ENCODE results near the gene FCHSD2. TPM values are rescaled to one million over a fixed set of nuclear protein-coding genes. Genes with fewer than 3 reads are reported as not detected.
A peak's percentile ranks its signal among the peaks of the same experiment; 100 is the strongest.

The FCHSD2 gene
- total and polyA plus RNA-seq, 2 of the 13 experiments (the other 11 are each of a cell fraction or from before 2014, with no cell fraction given): 20.5 to 24.8 TPM

DNA sequence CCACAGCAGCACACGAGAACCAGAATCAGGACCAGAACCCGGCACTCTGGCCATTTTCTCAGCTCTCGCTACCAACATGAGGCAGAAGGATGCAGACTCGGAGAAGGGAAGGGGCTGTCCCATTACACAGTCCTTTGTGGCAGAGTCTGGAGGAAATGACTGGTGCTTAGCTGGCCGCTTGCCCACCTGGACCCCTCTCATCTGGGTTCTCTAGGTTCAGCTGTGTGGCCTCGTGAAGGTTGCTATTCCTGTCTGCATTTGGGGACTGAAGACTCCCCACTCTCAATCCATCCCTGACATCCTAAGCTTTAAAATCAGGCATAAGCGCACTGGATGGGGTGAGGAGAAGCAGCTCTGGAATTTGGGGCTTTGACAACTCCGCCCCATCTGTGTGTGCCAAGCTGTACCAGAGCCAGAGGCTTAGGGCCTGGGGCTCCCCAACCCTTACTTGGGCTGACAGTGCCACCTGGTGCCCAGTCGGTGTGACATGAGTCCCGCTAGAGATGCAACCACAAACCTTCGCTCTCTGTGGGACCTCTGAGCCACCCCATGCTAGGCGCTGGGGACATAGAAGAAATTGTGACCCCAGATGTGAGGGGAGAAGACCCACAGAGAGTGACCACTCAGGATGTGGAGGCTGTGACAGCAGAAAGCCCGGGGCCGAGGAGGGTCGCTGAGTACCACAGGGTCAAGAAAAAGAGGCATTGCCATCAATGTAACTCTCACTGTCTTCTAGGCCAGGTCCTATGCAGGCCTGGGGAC, 35.8 kb upstream of the FCHSD2 start (continued):
- TF ChIP-seq ZNF746 (CRISPR knock-in tag; IDR thresholded peaks at IDR 0.05) (no peak), ZNF792 (CRISPR knock-in tag; IDR thresholded peaks at IDR 0.05) (0 out of 2 replicates have a peak, but pooled peaks have one; percentile 34), ZEB1 (IDR thresholded peaks at IDR 0.05; ENCODE audit: insufficient replicate concordance, low read depth) (no peak), RXRB (CRISPR knock-in tag; IDR thresholded peaks at IDR 0.05; ENCODE audit: borderline replicate concordance) (no peak; the same call in 1 of the 2 replicates), NFE2L1 (CRISPR knock-in tag; IDR thresholded peaks at IDR 0.05; ENCODE audit: borderline replicate concordance) (no peak), SRY (CRISPR knock-in tag; IDR thresholded peaks at IDR 0.05) (0 out of 2 replicates have a peak, but pooled peaks have one; percentile 58), ZNF543 (CRISPR knock-in tag; IDR thresholded peaks at IDR 0.05) (no peak), ZNF564 (CRISPR knock-in tag; IDR thresholded peaks at IDR 0.05) (no peak), KAT8 (CRISPR knock-in tag; IDR thresholded peaks at IDR 0.05) (0 out of 2 replicates have a peak, but pooled peaks have one; percentile 19), IRX3 (CRISPR knock-in tag; IDR thresholded peaks at IDR 0.05; ENCODE audit: borderline replicate concordance, low read depth) (no peak), ZNF841 (CRISPR knock-in tag; IDR thresholded peaks at IDR 0.05; ENCODE audit: borderline replicate concordance) (no peak), ZNF563 (CRISPR knock-in tag; IDR thresholded peaks at IDR 0.05) (no peak), ZNF562 (CRISPR knock-in tag; IDR thresholded peaks at IDR 0.05; ENCODE audit: borderline replicate concordance) (no peak), ZMAT3 (CRISPR knock-in tag; conservative IDR thresholded peaks at IDR 0.05) (no peak), SPEN (CRISPR knock-in tag; IDR thresholded peaks at IDR 0.05; ENCODE audit: low read depth) (0 out of 2 replicates have a peak, but pooled peaks have one; percentile 38), HNRNPH1 (optimal IDR thresholded peaks at IDR 0.05; ENCODE audit: low read depth, low read length) (no peak), RFXAP (CRISPR knock-in tag; IDR thresholded peaks at IDR 0.05; ENCODE audit: borderline replicate concordance) (no peak), MAX (IDR thresholded peaks at IDR 0.05) (no peak; the same call in 1 of the 2 replicates), ZSCAN30 (CRISPR knock-in tag; IDR thresholded peaks at IDR 0.05) (no peak), THAP7 (CRISPR knock-in tag; IDR thresholded peaks at IDR 0.05) (no peak), ZNF878 (CRISPR knock-in tag; IDR thresholded peaks at IDR 0.05) (no peak), ARNTL (CRISPR knock-in tag; IDR thresholded peaks at IDR 0.05) (no peak), ZNF660 (CRISPR knock-in tag; IDR thresholded peaks at IDR 0.05; ENCODE audit: borderline replicate concordance, low read depth) (no peak), ATF4 (CRISPR knock-in tag; IDR thresholded peaks at IDR 0.05) (no peak), MAZ (IDR thresholded peaks at IDR 0.05; ENCODE audit: borderline replicate concordance, low read depth, low read length) (no peak), MAZ (CRISPR knock-in tag; IDR thresholded peaks at IDR 0.05; ENCODE audit: low read depth) (no peak)
- TF ChIP-seq, protein P1, sequence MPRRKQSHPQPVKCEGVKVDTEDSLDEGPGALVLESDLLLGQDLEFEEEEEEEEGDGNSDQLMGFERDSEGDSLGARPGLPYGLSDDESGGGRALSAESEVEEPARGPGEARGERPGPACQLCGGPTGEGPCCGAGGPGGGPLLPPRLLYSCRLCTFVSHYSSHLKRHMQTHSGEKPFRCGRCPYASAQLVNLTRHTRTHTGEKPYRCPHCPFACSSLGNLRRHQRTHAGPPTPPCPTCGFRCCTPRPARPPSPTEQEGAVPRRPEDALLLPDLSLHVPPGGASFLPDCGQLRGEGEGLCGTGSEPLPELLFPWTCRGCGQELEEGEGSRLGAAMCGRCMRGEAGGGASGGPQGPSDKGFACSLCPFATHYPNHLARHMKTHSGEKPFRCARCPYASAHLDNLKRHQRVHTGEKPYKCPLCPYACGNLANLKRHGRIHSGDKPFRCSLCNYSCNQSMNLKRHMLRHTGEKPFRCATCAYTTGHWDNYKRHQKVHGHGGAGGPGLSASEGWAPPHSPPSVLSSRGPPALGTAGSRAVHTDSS (CRISPR knock-in tag; conservative IDR thresholded peaks at IDR 0.05): no peak
- TF ChIP-seq, protein P2, sequence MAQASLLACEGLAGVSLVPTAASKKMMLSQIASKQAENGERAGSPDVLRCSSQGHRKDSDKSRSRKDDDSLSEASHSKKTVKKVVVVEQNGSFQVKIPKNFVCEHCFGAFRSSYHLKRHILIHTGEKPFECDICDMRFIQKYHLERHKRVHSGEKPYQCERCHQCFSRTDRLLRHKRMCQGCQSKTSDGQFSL (CRISPR knock-in tag; IDR thresholded peaks at IDR 0.05): no peak
